ENCODE data around the gene GRM3. TPM values are rescaled to one million over a fixed set of nuclear protein-coding genes. Genes with fewer than 3 reads are reported as not detected.
A peak's percentile ranks its signal among the peaks of the same experiment; 100 is the strongest.

Gene GRM3
- total RNA-seq, 1 donor from 2014 or later = not detected

GRCh38 chr7:86846494-86847190 is 202.9 kb downstream of the GRM3 start:
- no peak for ATAC-seq
- intact Hi-C loops (cut with DNase I) = no loop called here
- no peak for DNase-seq (ENCODE audit: missing footprints)

DNA sequence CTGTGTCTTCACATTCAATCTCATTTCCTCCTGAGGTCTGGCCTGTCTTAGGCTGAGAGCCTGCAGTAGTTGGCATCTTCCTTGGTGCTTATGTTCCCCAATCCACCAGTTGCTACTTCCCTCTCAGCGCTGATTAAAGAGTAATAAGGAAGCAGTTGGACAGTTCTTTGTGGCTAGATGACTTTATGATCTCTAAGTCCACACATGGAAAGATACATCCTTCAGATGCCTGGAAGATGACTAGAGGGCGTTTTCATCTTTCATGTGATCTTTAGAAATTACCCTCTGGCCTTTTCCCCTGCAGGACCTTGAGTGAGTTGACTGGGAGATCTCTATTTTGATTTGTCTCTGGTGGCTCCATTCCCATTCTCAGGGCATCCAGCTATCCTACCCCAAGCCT is 204.5 kb downstream of the GRM3 start:
- intact Hi-C loops (cut with DNase I) = no loop called here
- DNase-seq (ENCODE audit: missing footprints) (no peak), ATAC-seq (no peak)

DNA sequence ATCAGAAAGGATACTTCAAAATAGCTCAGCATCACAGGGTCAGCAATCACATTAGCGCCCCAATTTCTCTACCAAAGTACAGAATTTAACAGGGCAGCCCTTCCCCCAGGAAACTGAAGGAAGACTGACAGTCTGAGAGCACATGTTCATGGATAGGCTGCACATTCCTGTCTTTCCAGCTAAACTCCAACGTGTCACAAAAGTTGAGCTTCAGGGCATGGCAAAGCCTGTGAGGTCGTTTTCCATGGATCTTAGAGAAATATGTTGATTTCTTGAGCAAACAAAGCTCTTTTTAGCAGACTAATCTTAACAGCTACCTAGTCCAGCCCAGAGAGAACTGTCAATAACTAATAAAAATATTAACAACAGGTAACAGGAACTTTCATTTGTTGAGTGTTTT is 207.9 kb downstream of the GRM3 start:
- intact Hi-C loops (cut with DNase I) = no loop called here
- DNase-seq (ENCODE audit: missing footprints) (no peak), ATAC-seq (no peak)

DNA sequence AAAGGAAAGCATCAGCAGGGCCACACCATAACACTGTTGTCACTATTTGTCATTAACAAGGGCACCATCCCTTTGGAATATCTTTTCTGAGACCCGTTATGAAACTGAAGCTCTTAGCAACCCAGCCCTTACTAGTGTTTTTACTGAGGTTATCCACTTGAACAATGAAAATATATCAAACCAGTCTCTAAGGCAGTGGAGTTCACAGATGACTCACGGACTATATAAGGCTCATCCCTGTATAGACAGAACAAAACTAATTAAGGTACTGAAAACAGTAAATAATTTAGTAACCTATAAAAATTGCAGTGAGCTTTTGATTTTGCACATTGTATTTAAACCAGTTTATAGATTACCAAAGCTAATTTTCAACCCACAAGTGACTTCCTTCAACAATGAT is 219.7 kb downstream of the GRM3 start:
- intact Hi-C loops (cut with DNase I) = no loop called here
- no peak for ATAC-seq
- DNase-seq (ENCODE audit: missing footprints) = no peak

GRCh38 chr7:86867163-86867762 is 223.6 kb downstream of the GRM3 start:
- ATAC-seq (no peak), DNase-seq (ENCODE audit: missing footprints) (no peak)
- intact Hi-C loops (cut with DNase I) = no loop called here

DNA sequence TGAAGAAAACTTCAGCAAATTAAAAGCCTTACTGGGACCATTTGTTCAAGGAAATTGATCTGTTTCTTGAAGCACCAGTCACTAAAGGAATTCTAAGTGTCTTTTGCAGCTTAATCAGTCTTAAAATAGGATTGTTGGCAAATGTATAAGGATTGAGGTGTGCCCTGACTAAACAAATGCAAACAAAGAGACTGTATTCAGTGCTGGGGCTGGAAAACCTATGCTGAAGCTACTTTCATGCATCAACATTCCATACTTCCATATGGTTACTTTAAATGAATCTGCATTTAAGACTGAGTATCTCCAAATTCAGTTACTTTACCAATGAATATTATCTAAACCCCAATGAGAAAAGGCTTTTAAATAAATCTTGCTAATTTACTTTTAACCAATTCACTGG is 232.4 kb downstream of the GRM3 start:
- intact Hi-C loops (cut with DNase I) = no loop called here
- ATAC-seq (no peak), DNase-seq (ENCODE audit: missing footprints) (no peak)

DNA sequence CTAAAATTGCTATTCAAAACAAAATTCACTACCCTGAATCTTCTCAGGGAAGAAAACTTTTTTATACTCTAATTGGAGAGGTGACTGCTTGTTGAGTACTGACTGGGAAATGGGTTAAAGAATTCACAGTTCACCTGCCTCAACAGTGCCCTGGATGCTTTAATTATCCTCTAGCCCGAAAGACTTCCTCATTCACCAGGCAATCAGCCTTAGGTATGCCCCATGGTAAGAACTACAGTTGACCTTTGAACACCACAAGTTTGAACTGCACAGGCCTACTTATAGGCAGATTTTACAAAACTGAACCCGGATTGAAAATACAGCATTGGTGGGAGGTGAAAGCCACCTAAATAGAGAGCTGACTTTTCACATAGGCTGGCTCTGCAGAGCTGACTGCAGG is 240.4 kb downstream of the GRM3 start:
- intact Hi-C loops (cut with DNase I) = no loop called here
- no peak for ATAC-seq
- no peak for DNase-seq (ENCODE audit: missing footprints)

DNA sequence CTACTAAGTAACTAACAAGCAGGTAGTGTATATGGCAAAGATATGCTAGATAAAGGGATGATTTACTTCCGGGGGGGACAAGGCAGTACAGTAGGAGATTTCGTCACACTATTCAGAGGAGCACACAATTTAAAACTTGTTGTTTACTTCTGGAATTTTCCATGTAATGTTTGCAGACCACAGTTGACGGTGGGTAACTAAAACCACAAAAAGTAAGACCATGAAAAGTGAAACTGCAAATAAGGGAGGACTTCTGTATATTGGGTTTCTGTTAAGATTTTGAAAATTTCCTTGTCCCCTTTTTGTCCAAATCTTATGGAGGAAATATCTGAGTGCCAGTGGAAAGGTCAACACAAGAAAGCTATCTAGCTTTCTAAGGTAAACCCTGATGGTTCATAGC is 245.8 kb downstream of the GRM3 start:
- intact Hi-C loops (cut with DNase I) = no loop called here
- ATAC-seq = no peak
- no peak for DNase-seq (ENCODE audit: missing footprints)

DNA sequence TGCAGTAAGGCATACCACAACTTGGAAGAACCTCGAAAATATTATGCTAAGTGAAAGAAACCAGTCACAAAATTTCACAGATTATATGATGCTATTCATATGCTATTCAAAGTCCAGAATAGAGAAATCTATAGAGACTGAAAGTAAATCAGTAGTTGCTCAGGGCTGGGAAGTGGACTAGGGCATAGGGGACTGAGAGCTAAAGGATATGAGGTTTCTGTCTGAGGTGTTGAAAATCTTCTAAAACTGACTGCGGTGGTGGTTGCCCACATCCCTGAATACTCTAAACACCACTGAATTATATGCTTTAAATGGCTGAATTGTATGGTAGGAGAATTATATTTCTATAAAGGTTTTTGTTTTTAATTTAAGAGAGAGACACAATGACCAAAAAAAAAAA is 254.5 kb downstream of the GRM3 start:
- DNase-seq (ENCODE audit: missing footprints) = no peak
- intact Hi-C loops (cut with DNase I) = no loop called here
- no peak for ATAC-seq

- no peak for DNase-seq (ENCODE audit: missing footprints)
- ATAC-seq = no peak
- intact Hi-C loops (cut with DNase I) = loop anchor here (10.0 kb wide), 1 partner anchor 1016 kb away; no protein-coding TSS in a partner anchor
Measured at GRCh38 chr7:86900886-86901285, 257.2 kb downstream of the GRM3 start.

- intact Hi-C loops (cut with DNase I) = loop anchor here (10.0 kb wide), 1 partner anchor 1020 kb away; no protein-coding TSS in a partner anchor
- DNase-seq (ENCODE audit: missing footprints) (no peak), ATAC-seq (no peak)
Measured at GRCh38 chr7:86904949-86905834, 261.5 kb downstream of the GRM3 start.

DNA sequence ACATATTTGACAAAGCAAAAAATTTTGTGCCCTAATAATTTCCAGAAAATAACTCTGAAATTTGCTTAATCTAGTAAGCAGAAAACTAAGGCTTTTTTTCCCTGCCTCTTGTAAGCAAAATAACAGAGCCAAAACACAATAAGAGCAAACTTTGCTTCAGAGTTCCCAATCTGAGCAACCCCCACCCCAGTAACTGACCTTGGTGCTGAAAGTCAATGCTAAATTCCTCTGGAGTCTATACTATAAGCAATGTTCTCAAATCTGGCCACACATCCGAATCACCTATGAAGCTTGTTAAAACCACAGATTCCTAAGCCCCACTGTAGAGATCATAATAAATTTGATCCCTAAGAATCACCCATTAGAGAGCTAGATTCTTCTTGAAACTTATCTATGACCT is 265.2 kb downstream of the GRM3 start:
- no peak for ATAC-seq
- intact Hi-C loops (cut with DNase I) = loop anchor here (10.0 kb wide), 1 partner anchor 1024 kb away; no protein-coding TSS in a partner anchor

GRCh38 chr7:86911659-86912058 is 267.9 kb downstream of the GRM3 start:
- DNase-seq (ENCODE audit: missing footprints) = no peak
- intact Hi-C loops (cut with DNase I) = no loop called here
- ATAC-seq = no peak

More for the DNA sequence above, 265.2 kb downstream of the GRM3 start:
- no peak for DNase-seq (ENCODE audit: missing footprints)

- intact Hi-C loops (cut with DNase I) = no loop called here
- ATAC-seq (peak; percentile 75), DNase-seq (ENCODE audit: missing footprints) (no peak)
Measured at GRCh38 chr7:86913709-86914108, 270.0 kb downstream of the GRM3 start.
